HL-60 (cell line): ENCODE measurements around the gene PALLD.

Experiments
- DNase-seq, 2 experiments: peaks; one replicate each; pipeline ENCODE4 v3.0.0-alpha.2; 2010 to 2020; ENCODE audit warnings: low read depth in 1 of 2, low spot score in 1 of 2
- H3K27ac ChIP-seq: fragments of 250-450 bp; sonication (Bioruptor Pico); replicated peaks from 2 replicates; pipeline ENCODE4 v1.5.1; 2020; ENCODE audit warnings: mild to moderate bottlenecking, moderate library complexity
- H3K27me3 ChIP-seq: fragments of 250-450 bp; sonication (Bioruptor Pico); 2 replicates; pipeline ENCODE4 v1.5.1; 2021; ENCODE audit warnings: mild to moderate bottlenecking, moderate library complexity; ENCODE audit not compliant: insufficient read depth, poor library complexity, severe bottlenecking
- H3K4me3 ChIP-seq: replicated peaks from 2 replicates; pipeline ENCODE4 v1.5.1; 2011; ENCODE audit warnings: mild to moderate bottlenecking, control low read depth, low read length; ENCODE audit not compliant: insufficient read depth
- GABPA ChIP-seq: IDR thresholded peaks from 2 replicates; pipeline ENCODE4 v1.6.1; 2012; ENCODE audit warnings: low read depth
- POLR2AphosphoS5 ChIP-seq: IDR thresholded peaks from 2 replicates; pipeline ENCODE4 v1.6.1; 2012; ENCODE audit warnings: low read depth
- REST ChIP-seq: IDR thresholded peaks from 2 replicates; pipeline ENCODE4 v1.6.1; 2012; ENCODE audit warnings: low read depth; ENCODE audit not compliant: insufficient replicate concordance
- SPI1 ChIP-seq: IDR thresholded peaks from 2 replicates; pipeline ENCODE4 v1.6.1; 2012; ENCODE audit warnings: low read depth, mild to moderate bottlenecking, borderline replicate concordance
- TF ChIP-seq, protein P1 (sequence below): IDR thresholded peaks from one replicate; pipeline ENCODE4 v1.5.1; 2011; ENCODE audit warnings: low read length, control low read depth, inconsistent platforms; ENCODE audit not compliant: insufficient read depth

The PALLD gene

GRCh38 chr4:168793542-168793941, 296.7 kb downstream of the PALLD start:
- TF ChIP-seq, protein P1, sequence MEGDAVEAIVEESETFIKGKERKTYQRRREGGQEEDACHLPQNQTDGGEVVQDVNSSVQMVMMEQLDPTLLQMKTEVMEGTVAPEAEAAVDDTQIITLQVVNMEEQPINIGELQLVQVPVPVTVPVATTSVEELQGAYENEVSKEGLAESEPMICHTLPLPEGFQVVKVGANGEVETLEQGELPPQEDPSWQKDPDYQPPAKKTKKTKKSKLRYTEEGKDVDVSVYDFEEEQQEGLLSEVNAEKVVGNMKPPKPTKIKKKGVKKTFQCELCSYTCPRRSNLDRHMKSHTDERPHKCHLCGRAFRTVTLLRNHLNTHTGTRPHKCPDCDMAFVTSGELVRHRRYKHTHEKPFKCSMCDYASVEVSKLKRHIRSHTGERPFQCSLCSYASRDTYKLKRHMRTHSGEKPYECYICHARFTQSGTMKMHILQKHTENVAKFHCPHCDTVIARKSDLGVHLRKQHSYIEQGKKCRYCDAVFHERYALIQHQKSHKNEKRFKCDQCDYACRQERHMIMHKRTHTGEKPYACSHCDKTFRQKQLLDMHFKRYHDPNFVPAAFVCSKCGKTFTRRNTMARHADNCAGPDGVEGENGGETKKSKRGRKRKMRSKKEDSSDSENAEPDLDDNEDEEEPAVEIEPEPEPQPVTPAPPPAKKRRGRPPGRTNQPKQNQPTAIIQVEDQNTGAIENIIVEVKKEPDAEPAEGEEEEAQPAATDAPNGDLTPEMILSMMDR, result no peak
- TF ChIP-seq GABPA, result no peak
- TF ChIP-seq REST, result no peak
- no peak for TF ChIP-seq POLR2AphosphoS5
- no peak for TF ChIP-seq SPI1
- DNase-seq, result no peak
- Histone ChIP-seq H3K4me3 (no peak overlapping the region), H3K27me3 (peaks cover 3% of the 10 kb centered on the region), H3K27ac (no peak overlapping the region)

DNA sequence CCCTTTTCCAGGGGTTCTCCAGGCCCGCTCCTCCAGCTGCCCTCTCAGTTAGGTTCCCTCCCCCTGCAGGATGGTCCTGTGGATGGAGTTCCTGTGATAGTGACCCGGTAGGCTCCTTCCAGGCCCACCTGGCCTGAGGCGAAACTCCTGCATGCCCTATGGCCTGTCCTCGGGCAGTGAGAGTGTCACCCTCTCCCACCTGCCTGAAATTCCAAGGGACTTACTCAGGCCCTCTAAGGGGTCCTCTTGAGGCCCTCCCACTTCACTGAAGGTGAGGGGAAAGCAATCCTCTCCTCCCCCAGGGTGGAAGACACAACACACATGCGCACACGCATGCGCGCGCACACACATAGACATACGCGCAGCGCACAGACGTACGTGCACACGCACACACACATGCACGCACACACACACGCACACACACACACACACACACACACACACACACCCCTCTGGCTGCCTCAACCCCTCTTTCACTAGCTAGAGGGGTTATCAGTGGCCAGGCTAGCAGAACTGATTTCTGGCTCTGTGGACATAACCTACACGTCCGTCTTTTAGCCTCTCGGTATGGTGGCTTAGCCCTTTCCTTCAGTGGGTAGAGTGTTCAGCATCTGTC, 297.3 kb downstream of the PALLD start:
- TF ChIP-seq SPI1, result no peak
- no peak for DNase-seq
- H3K27me3 ChIP-seq, result peaks cover 6% of the 10 kb centered on the region
- H3K4me3 ChIP-seq, result no peak overlapping the region
- no peak overlapping the region for H3K27ac ChIP-seq

- H3K27me3 ChIP-seq, result peaks cover 9% of the 10 kb centered on the region
- TF ChIP-seq POLR2AphosphoS5 (no peak), REST (no peak), GABPA (no peak), SPI1 (no peak)
- TF ChIP-seq, protein P1, result no peak
- no peak for DNase-seq
- H3K27ac ChIP-seq, result no peak overlapping the region
- no peak overlapping the region for H3K4me3 ChIP-seq
Observed at GRCh38 chr4:168794881-168795280, 298.0 kb downstream of the PALLD start.

- no peak for TF ChIP-seq REST
- TF ChIP-seq SPI1, result no peak
Observed at GRCh38 chr4:168795346-168795745, 298.5 kb downstream of the PALLD start.

More at GRCh38 chr4:168795346-168795745, 298.5 kb downstream of the PALLD start:
- H3K4me3 ChIP-seq, result no peak overlapping the region
- no peak overlapping the region for H3K27ac ChIP-seq
- peaks cover 9% of the 10 kb centered on the region for H3K27me3 ChIP-seq
- DNase-seq, result no peak
